Anterior cingulate cortex (tissue), 58 donors: ENCODE results near the gene NUDT21.

Experiments used
- DNase-seq, 58 donors: peaks; one replicate each; lab custom pipeline; 2025; lab: John Stamatoyannopoulos, UW

Gene NUDT21

GRCh38 chr16:56463153-56463552, 12.0 kb upstream of the NUDT21 start:
- no peak for DNase-seq

DNA sequence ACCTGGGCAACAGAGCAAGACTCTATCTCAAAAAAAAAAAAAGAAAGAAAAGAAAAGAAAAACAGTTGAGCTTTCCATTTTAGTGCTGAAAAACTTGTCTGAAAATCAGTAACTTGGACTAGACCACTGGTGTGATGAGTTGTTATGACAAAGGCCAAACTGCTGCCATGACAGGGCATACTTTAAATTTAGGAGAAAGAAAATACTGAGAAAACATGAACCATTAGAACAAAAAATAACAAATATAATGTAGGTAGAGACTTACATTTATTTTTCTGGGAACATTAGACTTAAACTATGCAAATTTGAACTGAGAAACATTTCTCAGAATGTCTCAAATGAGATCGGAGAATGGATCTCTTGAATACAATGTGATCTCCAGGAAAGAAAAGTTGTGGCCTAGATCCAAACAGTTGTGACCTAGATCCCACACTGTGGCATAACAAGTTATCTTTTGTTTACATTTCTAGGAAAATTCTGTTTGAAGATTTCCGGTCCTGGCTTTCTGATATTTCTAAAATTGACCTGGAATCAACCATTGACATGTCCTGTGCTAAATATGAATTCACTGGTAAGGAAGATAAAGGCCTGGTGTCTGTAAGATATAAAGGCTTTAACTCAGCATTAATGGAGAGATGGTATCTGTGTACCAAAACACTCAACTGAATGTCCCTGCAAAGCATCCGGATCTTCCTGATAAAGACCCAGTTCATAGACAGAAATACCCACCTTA, 11.1 kb upstream of the NUDT21 start:
- no peak for DNase-seq

GRCh38 chr16:56460101-56460500, 9.0 kb upstream of the NUDT21 start:
- peak in 6 of 58 donors; percentile 4 to 66 (median 12) for DNase-seq

GRCh38 chr16:56457927-56458470, 6.9 kb upstream of the NUDT21 start:
- no peak for DNase-seq

GRCh38 chr16:56451753-56452689, 889 bp upstream of the NUDT21 start:
- peak in 6 of 58 donors; percentile 33 to 79 (median 65) for DNase-seq

DNA sequence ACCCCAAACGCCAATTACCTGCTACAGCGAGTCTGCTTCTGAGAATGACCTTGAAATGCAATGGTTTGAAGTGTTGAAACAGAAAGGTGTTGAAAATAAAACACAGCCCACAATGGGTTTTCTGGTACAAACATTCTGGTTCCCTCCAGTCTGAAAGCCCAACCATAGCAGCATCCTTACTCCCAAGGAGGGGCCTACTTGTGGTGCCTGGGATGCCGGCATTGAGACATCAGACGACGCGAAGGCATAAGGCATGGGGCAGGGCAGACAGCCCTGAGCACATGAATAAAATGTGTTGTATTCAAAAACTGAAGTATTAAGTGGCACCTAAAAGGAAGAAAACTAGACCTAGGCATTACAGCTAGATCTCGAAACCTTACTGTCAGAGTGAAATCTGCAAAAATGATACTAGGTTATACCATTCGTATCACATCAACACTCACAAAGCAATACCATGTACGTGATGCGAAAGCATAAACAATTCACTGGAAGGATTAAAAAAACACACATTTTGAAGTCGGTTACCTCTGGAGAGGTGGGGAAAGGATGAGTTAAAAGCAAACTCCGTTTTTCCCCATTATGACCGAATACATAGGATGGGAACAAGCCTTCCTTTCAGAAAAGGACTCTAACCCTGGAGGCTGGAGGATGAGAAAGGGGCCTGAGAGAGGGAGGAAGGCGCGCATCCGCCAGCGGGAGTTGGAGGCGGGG, 702 bp downstream of the NUDT21 start:
- DNase-seq = no peak

- DNase-seq = no peak
Measured at GRCh38 chr16:56448005-56448404, 3.1 kb downstream of the NUDT21 start.

GRCh38 chr16:56447286-56447685, 3.8 kb downstream of the NUDT21 start:
- DNase-seq = no peak

DNA sequence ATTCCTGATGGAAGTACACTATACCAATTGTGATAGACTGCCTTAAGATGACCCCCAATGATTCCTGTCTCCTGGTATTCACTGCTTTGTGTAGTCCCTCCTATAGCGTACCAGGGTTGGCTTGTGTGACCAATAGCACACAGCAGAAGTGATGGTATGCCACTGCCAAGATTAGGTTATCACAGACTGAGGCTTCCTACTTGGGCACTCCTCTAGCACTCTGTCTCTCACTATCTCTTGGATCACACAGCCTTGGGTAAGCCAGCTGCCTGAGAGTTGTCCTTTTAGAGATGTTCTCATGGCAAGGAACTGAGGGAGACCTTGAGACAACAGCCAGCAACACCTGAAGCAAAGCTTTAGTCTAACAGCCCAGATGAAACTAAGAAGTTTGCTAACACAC, 13.1 kb downstream of the NUDT21 start:
- no peak for DNase-seq

DNA sequence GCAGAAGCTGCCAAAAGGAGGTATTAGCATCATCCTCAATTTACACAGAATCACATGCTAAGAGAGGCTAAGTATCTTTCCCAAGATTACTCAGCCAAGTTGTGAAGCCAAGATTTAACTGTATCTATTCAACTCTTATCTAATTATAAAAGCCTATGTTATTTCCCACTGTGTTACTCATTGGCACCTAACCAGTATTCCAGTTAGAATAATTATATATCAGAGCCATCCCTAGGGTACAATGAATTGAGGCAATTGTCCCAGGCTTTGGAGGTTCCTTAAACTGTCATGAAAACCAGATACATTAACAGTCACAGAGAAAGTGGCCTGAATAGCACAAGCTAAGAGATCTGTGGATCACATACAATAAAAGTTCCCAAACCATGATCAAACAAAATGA, 14.9 kb downstream of the NUDT21 start:
- DNase-seq = no peak

GRCh38 chr16:56428091-56428490, 23.0 kb downstream of the NUDT21 start:
- DNase-seq = no peak

DNA sequence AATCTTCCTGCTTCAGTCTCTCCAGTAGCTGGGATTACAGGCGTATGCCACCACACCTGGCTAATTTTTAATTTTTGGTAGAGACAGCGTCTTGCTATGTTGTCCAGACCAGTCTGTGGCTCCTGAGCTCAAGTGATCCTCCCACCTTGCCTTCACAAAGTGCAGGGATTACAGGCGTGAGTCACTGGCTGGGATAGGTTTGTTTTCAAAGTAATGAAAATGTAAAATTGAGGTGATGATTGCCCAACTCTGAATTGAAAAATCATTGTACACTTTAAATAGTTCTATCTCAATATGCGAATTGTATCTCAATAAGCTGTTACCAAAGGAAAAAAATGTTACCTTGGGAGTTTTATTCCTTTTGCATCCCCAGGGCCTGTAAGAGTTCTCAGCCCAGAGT, 24.5 kb downstream of the NUDT21 start:
- DNase-seq = no peak

DNA sequence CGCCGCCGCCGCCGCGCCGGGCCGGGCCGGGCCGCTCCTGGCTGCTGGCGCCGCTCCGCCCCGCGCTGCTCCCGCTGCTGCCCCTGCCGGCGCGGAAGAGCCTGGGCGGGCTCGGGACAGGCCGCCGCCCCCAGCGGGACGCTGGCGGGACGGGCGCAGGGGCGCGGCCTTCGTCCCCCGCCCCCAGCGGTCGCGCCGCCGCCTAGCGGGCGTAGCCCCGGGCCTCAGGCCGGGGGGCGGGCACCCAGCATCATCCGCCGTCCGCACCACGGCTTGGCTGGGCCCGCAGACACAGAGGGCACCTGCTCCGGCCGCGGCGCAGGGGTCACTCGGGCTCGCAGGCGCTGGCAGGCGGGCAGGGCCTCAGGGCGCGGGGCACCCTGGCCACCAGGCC, 25.7 kb downstream of the NUDT21 start, which contains the start of gene AMFR:
Gene AMFR, minus strand, starts transcription at position 107 of the 394 bp plus-strand sequence. CDS start 218 bp downstream, outside the sequence.
- peak in 38 of 58 donors; percentile 11 to 75 (median 44) for DNase-seq

GRCh38 chr16:56424791-56425438, 26.2 kb downstream of the NUDT21 start:
- DNase-seq = peak in 31 of 58 donors; percentile 7 to 64 (median 40)

DNA sequence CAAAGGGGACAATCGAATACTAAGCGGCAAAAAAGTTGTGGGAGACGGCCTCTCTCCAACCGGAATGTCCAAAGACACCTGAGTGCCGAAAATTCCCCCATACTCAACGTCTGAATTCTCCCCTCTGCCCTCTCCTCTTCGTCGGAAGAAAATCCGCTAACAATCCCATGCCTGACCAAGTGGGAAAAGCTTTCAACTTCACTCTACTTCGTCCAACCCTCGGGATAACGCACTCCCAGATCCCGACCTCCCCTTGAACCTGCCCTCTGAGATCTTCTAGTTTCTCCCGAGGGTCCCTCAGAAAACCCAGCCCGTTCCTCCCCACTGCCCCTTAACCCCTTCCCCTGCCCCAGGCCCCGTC, 26.7 kb downstream of the NUDT21 start:
- peak in 3 of 58 donors; percentile 9 to 33 (median 19) for DNase-seq

GRCh38 chr16:56423584-56424403, 27.3 kb downstream of the NUDT21 start:
- no peak for DNase-seq

DNA sequence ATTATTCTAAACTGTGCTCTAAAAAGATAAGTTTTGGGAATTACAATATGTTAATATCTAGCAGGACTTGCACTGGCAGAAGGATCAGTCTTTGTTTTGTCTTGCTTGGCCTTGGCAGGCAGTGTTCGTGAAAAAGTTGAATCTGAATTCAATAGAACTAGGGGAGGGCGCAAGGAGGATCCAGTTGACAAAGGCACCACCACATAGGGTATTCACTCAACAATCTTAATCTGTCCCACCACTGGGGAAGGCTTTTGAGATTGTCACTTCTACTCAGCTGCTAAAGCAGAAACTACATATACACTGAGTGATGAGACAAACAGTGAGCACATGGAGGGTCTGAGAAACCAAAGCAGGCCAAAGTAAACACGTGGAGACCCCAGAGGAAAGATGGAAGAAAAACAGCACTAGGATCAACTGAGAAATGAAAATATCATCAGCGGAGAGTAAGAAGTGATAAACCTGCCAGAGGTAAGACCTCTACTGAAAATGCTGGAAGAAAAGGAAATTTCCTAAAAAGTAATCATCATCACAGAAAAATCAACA, 28.2 kb downstream of the NUDT21 start:
- DNase-seq = no peak

- no peak for DNase-seq
Measured at GRCh38 chr16:56421976-56422669, 29.0 kb downstream of the NUDT21 start.
